Liver (tissue), 9 donors: ENCODE results near the gene DDR2. TPM values are rescaled to one million over a fixed set of nuclear protein-coding genes. Genes with fewer than 3 reads are reported as not detected.

ENCODE experiments used
- DNase-seq: peaks from one replicate; pipeline ENCODE4 v3.0.0-alpha.2; 2017; ENCODE audit warnings: low spot score
- H3K27ac ChIP-seq, 2 donors: one replicate each; pipeline ENCODE4 v1.7.0; 2013; ENCODE audit warnings: inconsistent platforms in 2 of 2, low read length in 2 of 2, control low read depth in 1 of 2, low read depth in 1 of 2, mild to moderate bottlenecking in 1 of 2
- H3K27me3 ChIP-seq, 4 donors: one replicate each; pipeline versions ENCODE4 v1.6.1 to v1.7.0; 2013; ENCODE audit warnings: low read length in 3 of 4, inconsistent platforms in 1 of 4, mild to moderate bottlenecking in 1 of 4, moderate library complexity in 1 of 4; ENCODE audit not compliant: control insufficient read depth in 4 of 4, insufficient read depth in 4 of 4
- H3K36me3 ChIP-seq, 4 donors: one replicate each; pipeline versions ENCODE4 v1.6.1 to v1.7.0; 2013; ENCODE audit warnings: low read length in 3 of 4, mild to moderate bottlenecking in 3 of 4, low read depth in 1 of 4, moderate library complexity in 1 of 4; ENCODE audit not compliant: control insufficient read depth in 4 of 4, insufficient read depth in 3 of 4
- H3K4me1 ChIP-seq, 4 donors: one replicate each; pipeline versions ENCODE4 v1.6.1 to v1.7.0; 2013; ENCODE audit warnings: low read length in 3 of 4, mild to moderate bottlenecking in 3 of 4, moderate library complexity in 1 of 4; ENCODE audit not compliant: control insufficient read depth in 4 of 4, insufficient read depth in 4 of 4
- H3K4me3 ChIP-seq, 3 donors: one replicate each; pipeline versions ENCODE4 v1.6.1 to v1.7.0; 2013; ENCODE audit warnings: low read length in 3 of 3, control low read depth in 1 of 3, low read depth in 1 of 3, mild to moderate bottlenecking in 1 of 3
- H3K9ac ChIP-seq, 2 donors: one replicate each; pipeline ENCODE4 v1.7.0; 2013; ENCODE audit warnings: low read length in 2 of 2, mild to moderate bottlenecking in 2 of 2, moderate library complexity in 2 of 2, control low read depth in 1 of 2, low read depth in 1 of 2
- H3K9me3 ChIP-seq, 4 donors: one replicate each; pipeline versions ENCODE4 v1.6.1 to v1.7.0; 2013; ENCODE audit warnings: low read length in 3 of 4; ENCODE audit not compliant: control insufficient read depth in 4 of 4
- ATF3 ChIP-seq: IDR thresholded peaks from 2 replicates; pipeline ENCODE4 v1.6.1; 2016; ENCODE audit warnings: antibody characterized with exemption
- CTCF ChIP-seq: fragments of 150-350 bp; IDR thresholded peaks from 2 replicates; pipeline ENCODE4 v1.5.1; 2017; ENCODE audit warnings: improper control_type of control experiment, low read depth, low read length; ENCODE audit not compliant: missing input control
- EGR1 ChIP-seq, 2 donors: IDR thresholded peaks; 2 replicates each; pipeline ENCODE4 v1.6.1; 2016 to 2018; ENCODE audit warnings: antibody characterized with exemption in 2 of 2, low read depth in 2 of 2
- FOXA1 ChIP-seq: IDR thresholded peaks from 2 replicates; pipeline ENCODE4 v1.6.1; 2016; ENCODE audit warnings: antibody characterized with exemption
- FOXA2 ChIP-seq: IDR thresholded peaks from 2 replicates; pipeline ENCODE4 v1.6.1; 2016; ENCODE audit warnings: antibody characterized with exemption
- GABPA ChIP-seq, 2 donors: IDR thresholded peaks in 1 of 2; conservative IDR thresholded peaks in 1 of 2; 2 replicates each; pipeline ENCODE4 v1.6.1; 2016; ENCODE audit warnings: antibody characterized with exemption in 2 of 2, mild to moderate bottlenecking in 1 of 2, moderate library complexity in 1 of 2
- HNF4A ChIP-seq, 2 donors: conservative IDR thresholded peaks; 2 replicates each; pipeline ENCODE4 v1.6.1; 2016; ENCODE audit warnings: antibody characterized with exemption in 2 of 2, mild to moderate bottlenecking in 2 of 2
- HNF4G ChIP-seq: IDR thresholded peaks from 2 replicates; pipeline ENCODE4 v1.6.1; 2016; ENCODE audit warnings: antibody characterized with exemption
- JUND ChIP-seq, 2 donors: IDR thresholded peaks; 2 replicates each; pipeline ENCODE4 v1.6.1; 2016; ENCODE audit warnings: antibody characterized with exemption in 2 of 2
- NR2F2 ChIP-seq: IDR thresholded peaks from 2 replicates; pipeline ENCODE4 v1.6.1; 2016; ENCODE audit warnings: antibody characterized with exemption
- RAD21 ChIP-seq, 2 donors: IDR thresholded peaks; 2 replicates each; pipeline ENCODE4 v1.6.1; 2016; ENCODE audit warnings: antibody characterized with exemption in 2 of 2, mild to moderate bottlenecking in 2 of 2
- REST ChIP-seq: IDR thresholded peaks from 2 replicates; pipeline ENCODE4 v1.6.1; 2016; ENCODE audit warnings: antibody characterized with exemption, mild to moderate bottlenecking
- RXRA ChIP-seq, 2 donors: IDR thresholded peaks; 2 replicates each; pipeline ENCODE4 v1.6.1; 2017 to 2018; ENCODE audit warnings: antibody characterized with exemption in 2 of 2, mild to moderate bottlenecking in 1 of 2
- SP1 ChIP-seq: IDR thresholded peaks from 2 replicates; pipeline ENCODE4 v1.6.1; 2018; ENCODE audit warnings: antibody characterized with exemption, mild to moderate bottlenecking
- TAF1 ChIP-seq: conservative IDR thresholded peaks from 2 replicates; pipeline ENCODE4 v1.6.1; 2016; ENCODE audit warnings: antibody characterized with exemption, mild to moderate bottlenecking
- YY1 ChIP-seq: IDR thresholded peaks from 2 replicates; pipeline ENCODE4 v1.6.1; 2016; ENCODE audit warnings: antibody characterized with exemption, mild to moderate bottlenecking
- WGBS: extraction: QIAGEN DNeasy Blood & Tissue Kit; methylation state at CpG from one replicate; pipeline ENCODE4 v1.1.7; 2013; 5-methylcytosine and 5-hydroxymethylcytosine counted together
- polyA plus RNA-seq, 2 donors: library from polyadenylated mRNA; stranded (reverse) in 1 of 2; unstranded in 1 of 2; fragments of 200-250 nt in 1 of 2; fragments of >200 nt in 1 of 2; fragmentation: Nextera tagmentation in 1 of 2; extraction: Ambion mirVana in 1 of 2; gene quantifications; one replicate each; pipeline versions ENCODE4 v1.2.1 to v1.2.3, GENCODE V29; 2013 to 2015
- total RNA-seq, 2 donors: library from RNA; depleted of rRNA; stranded (reverse); fragments of >200 nt; gene quantifications; one replicate each; pipeline ENCODE4 v1.2.3, GENCODE V29; 2014
- TF ChIP-seq, protein P1 (sequence below): IDR thresholded peaks from 2 replicates; pipeline ENCODE4 v1.6.1; 2016; ENCODE audit warnings: antibody characterized with exemption
- TF ChIP-seq, protein P2 (sequence below): IDR thresholded peaks from 2 replicates; pipeline ENCODE4 v1.6.1; 2016; ENCODE audit warnings: antibody characterized with exemption
- donor health status: healthy.
- donor health status: healthy.
- donor health status: healthy.
- donor health status: healthy.
- donor health status: healthy.

The DDR2 gene
- total and polyA plus RNA-seq, 4 donors, result 1.2 to 6.4 (median 2.1) TPM

DNA sequence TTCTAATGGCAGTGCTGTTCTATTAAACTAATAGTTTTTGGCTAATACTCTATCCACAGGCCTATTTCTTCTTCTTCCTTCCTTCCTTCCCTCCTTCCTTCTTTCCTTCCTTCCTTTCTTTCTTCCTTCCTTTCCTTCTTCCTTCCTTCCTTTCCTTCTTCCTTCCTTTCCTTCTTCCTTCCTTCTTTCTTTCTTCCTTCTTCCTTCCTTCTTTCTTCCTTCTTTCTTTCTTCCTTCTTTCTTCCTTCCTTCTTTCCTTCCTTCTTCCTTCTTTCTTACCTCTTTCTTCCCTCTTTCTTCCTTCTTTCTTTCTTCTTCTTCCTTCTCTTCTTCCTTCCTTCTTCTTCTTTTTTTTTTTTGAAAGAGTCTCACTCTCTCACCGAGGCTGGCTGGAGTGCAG is 197.0 kb downstream of the DDR2 start:
- Histone ChIP-seq H3K4me1 (no peaks in the 10 kb centered on the region), H3K27ac (no peak overlapping the region), H3K9me3 (no peaks in the 10 kb centered on the region), H3K36me3 (no peaks in the 10 kb centered on the region), H3K27me3 (no peaks in the 10 kb centered on the region), H3K4me3 (no peak overlapping the region), H3K9ac (no peak overlapping the region)
- TF ChIP-seq FOXA2, result no peak
- TF ChIP-seq JUND (IDR thresholded peaks at IDR 0.05), result no peak
- TF ChIP-seq NR2F2, result no peak
- no peak for TF ChIP-seq CTCF
- TF ChIP-seq YY1, result no peak
- TF ChIP-seq RXRA (IDR thresholded peaks at IDR 0.05), result no peak
- no peak for TF ChIP-seq TAF1
- TF ChIP-seq SP1, result no peak
- TF ChIP-seq REST, result no peak
- no peak for TF ChIP-seq HNF4A (conservative IDR thresholded peaks at IDR 0.05)
- TF ChIP-seq FOXA1, result no peak
- TF ChIP-seq HNF4G, result no peak
- TF ChIP-seq RAD21 (IDR thresholded peaks at IDR 0.05), result no peak
- TF ChIP-seq ATF3, result no peak
- TF ChIP-seq GABPA (IDR thresholded peaks at IDR 0.05 in 1 of 2, conservative IDR thresholded peaks at IDR 0.05 in 1 of 2), result no peak
- TF ChIP-seq, protein P1, sequence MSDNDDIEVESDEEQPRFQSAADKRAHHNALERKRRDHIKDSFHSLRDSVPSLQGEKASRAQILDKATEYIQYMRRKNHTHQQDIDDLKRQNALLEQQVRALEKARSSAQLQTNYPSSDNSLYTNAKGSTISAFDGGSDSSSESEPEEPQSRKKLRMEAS, result no peak
- TF ChIP-seq, protein P2, sequence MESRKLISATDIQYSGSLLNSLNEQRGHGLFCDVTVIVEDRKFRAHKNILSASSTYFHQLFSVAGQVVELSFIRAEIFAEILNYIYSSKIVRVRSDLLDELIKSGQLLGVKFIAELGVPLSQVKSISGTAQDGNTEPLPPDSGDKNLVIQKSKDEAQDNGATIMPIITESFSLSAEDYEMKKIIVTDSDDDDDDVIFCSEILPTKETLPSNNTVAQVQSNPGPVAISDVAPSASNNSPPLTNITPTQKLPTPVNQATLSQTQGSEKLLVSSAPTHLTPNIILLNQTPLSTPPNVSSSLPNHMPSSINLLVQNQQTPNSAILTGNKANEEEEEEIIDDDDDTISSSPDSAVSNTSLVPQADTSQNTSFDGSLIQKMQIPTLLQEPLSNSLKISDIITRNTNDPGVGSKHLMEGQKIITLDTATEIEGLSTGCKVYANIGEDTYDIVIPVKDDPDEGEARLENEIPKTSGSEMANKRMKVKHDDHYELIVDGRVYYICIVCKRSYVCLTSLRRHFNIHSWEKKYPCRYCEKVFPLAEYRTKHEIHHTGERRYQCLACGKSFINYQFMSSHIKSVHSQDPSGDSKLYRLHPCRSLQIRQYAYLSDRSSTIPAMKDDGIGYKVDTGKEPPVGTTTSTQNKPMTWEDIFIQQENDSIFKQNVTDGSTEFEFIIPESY, result no peak
- DNase-seq, result no peak
- WGBS, result 98% methylated on average over 1 of the region's 1 CpG

DNA sequence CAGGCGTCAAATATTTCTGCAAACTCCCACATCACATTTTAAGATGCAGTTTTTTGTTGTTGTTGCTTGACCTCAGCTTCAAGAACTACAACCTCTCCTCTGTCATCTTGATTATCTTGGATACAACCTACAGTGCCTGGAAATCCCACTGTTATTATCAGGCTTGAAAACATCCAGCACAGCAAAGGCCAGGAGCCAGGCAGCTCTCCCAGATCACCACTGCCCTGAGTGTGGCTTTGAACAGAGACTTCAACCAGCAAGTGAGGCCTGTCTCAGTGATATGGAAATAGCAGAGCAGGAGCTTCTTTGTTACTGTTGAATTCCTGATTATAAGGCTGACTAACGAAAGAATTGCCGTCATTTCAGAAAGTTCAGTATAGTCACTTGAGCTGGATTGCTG is 200.2 kb downstream of the DDR2 start:
- 95% methylated on average over 3 of the region's 3 CpGs for WGBS
- H3K4me3 ChIP-seq, result no peak overlapping the region
- H3K9me3 ChIP-seq, result no peaks in the 10 kb centered on the region
- no peaks in the 10 kb centered on the region for H3K4me1 ChIP-seq
- TF ChIP-seq ATF3 (no peak), TAF1 (no peak), JUND (IDR thresholded peaks at IDR 0.05) (no peak), RXRA (IDR thresholded peaks at IDR 0.05) (no peak), EGR1 (IDR thresholded peaks at IDR 0.05; ENCODE audit: low read depth in 2 of 2) (no peak), RAD21 (IDR thresholded peaks at IDR 0.05) (no peak), YY1 (no peak), SP1 (no peak), NR2F2 (no peak)
- TF ChIP-seq, protein P2, result no peak
- H3K9ac ChIP-seq, result no peak overlapping the region
- no peak for DNase-seq
- no peaks in the 10 kb centered on the region for H3K36me3 ChIP-seq
- no peak overlapping the region for H3K27ac ChIP-seq
- H3K27me3 ChIP-seq, result no peaks in the 10 kb centered on the region
